GM13976 (cell line): Measurements from ENCODE around the gene FAM81B.

ENCODE experiments used
- DNase-seq: peaks from one replicate; pipeline ENCODE4 v3.0.0; 2012; ENCODE audit warnings: low spot score
- in situ Hi-C: fragments of 300-500 bp; cut with MboI; formaldehyde crosslinking; loops from one replicate; pipeline ENCODE4 v1.12.0; 2022; ENCODE audit warnings: low sequenced_read_pairs, mixed read lengths, inconsistent platforms; ENCODE audit not compliant: unreplicated experiment
- TF ChIP-seq, protein P1 (sequence below): IDR thresholded peaks from 2 replicates; pipeline ENCODE4 v1.5.1; 2012; ENCODE audit warnings: borderline replicate concordance, mild to moderate bottlenecking; ENCODE audit not compliant: insufficient read depth; ENCODE audit errors: extremely low read depth, missing control alignments, control extremely low read depth

Gene FAM81B

DNA sequence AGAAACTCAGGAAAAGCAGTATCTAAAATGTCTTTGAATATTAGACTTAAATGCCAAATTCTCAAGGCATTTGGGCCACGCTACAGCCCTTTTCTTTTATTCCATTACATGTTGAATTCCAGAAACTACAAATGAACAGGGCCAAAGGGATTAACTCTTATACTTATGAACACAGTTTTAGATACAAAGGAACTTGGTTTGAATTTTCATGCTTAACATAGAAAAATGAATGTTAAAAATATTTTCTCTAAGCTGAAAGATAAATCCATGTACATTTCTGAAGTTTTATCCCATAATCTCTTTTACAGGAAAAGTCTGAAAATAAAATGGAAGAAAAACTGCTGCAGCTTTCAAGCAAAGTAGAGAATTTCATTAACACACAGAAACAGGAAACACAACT is 56.8 kb downstream of the FAM81B start:
- TF ChIP-seq, protein P1, sequence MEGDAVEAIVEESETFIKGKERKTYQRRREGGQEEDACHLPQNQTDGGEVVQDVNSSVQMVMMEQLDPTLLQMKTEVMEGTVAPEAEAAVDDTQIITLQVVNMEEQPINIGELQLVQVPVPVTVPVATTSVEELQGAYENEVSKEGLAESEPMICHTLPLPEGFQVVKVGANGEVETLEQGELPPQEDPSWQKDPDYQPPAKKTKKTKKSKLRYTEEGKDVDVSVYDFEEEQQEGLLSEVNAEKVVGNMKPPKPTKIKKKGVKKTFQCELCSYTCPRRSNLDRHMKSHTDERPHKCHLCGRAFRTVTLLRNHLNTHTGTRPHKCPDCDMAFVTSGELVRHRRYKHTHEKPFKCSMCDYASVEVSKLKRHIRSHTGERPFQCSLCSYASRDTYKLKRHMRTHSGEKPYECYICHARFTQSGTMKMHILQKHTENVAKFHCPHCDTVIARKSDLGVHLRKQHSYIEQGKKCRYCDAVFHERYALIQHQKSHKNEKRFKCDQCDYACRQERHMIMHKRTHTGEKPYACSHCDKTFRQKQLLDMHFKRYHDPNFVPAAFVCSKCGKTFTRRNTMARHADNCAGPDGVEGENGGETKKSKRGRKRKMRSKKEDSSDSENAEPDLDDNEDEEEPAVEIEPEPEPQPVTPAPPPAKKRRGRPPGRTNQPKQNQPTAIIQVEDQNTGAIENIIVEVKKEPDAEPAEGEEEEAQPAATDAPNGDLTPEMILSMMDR = no peak
- DNase-seq = no peak
- in situ Hi-C loops = no loop called here

DNA sequence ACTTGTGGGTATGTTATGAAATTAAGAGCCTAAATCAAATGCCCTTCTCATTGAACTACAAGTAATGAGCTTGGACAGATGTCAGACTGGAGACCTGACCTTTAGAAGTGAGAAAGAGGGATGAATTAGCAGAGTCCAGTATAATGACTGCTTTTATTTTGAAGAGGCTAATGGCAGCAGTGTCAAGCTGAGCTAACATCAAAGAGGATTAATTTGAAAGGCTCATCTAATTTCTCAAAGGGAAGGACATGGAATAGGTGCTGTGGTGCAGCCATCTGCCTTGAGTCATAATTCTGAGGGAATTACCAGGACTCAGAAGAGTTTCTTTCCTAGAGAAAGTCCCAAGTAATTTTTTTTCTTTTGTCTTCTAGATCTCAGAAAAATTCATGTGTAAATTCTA is 57.6 kb downstream of the FAM81B start:
- in situ Hi-C loops = no loop called here
- TF ChIP-seq, protein P1 = no peak
- no peak for DNase-seq

DNA sequence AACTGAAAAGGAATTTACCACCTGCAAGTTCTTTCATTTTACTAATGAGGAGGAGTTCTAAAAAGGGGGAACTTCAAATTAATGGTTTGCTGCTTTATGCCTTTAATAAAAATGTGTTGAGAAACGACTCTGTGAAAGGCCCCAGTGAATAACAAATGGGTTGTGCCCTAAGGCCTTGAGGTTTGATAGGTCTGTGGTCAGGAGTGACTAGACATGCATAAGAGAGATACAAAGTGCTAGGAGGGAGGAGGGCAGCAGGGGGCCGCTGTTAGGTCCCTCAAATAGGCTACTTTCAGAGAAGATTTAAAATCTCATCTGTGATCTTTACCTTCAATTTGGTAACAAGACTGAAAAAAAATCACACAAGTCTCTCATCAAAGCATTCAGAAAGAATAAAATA is 58.3 kb downstream of the FAM81B start:
- TF ChIP-seq, protein P1 = no peak
- DNase-seq = no peak
- in situ Hi-C loops = no loop called here

DNA sequence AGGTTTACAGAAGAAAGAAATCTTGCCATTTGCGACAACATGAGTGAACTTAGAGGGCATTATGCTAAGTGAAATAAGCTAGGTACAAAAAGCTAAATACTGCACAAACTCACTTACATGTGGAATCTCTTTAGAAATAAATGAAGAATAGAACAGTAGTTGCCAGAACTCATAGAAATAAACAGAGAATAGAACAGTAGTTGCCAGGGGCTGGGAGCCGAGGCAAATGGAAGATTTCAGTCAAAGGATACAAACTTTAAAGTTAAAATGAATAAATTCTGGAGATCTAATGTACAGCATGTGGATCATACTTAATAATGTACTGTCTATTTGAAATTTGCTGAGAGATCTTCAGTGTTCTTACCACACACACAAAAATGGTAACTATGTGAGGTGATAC is 63.4 kb downstream of the FAM81B start:
- in situ Hi-C loops = no loop called here
- TF ChIP-seq, protein P1 = no peak
- no peak for DNase-seq

DNA sequence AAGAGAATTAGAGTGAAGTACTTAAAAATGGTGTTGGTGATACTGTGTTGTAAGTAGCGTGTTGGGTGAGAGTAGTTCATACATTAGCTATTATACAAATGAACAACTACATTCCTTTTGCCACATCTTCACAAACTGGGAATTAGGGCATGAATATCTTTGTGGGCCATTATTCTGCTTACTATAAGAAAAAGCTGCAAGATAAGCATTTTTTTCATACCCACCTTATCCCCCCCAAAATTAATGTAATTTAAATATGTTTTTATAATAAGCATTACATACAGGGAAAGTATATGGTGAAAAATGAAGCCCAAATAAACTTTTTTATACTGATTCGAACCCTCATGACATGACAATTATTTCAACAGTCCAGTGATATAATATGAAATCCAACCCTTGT is 69.5 kb downstream of the FAM81B start:
- no peak for DNase-seq
- in situ Hi-C loops = no loop called here
- TF ChIP-seq, protein P1 = no peak

DNA sequence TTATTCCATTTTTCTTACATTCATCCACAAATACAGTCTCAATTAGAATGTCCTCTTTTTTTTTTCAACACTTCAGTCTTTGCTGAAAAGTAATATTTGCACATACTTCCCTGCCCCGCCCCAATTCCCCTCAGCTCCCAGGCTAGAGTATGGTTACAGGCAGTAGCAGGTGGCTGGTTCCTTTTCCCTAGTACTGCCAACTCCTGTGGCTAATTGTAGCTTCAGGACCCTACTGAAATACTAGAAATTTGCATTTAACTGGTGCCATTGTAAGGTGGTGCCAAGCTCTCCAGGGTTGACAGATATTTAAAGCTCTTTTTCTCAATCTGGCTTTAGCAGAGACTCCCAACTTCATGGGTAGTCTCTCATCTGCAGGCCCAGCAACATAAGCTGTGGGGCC is 80.3 kb downstream of the FAM81B start:
- DNase-seq = no peak
- TF ChIP-seq, protein P1 = no peak
- in situ Hi-C loops = no loop called here

DNA sequence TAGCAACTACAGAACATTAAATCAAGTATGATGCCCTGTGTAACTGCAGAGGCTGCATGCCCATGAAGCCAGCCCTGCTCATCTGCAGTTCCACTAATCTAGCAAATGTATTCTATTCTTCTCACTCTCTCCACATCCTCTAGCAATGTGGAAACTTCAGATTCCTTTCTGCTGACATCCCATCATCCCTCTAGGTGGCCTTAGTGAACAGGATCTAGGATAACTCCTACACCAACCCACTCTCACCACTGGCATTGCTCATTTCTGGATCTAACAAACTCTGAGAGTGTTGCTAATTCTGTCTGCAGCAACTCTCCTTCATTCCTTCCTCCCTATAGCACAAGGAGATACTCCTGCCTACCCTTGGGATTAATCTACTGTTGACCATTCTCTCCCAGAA is 80.8 kb downstream of the FAM81B start:
- TF ChIP-seq, protein P1 = no peak
- DNase-seq = no peak
- in situ Hi-C loops = no loop called here
